ACC112 (cell line): ENCODE data around the gene DLG1.

Experiments used
- H2AFZ ChIP-seq: fragments of 200-600 bp; sonication (generic); one replicate; pipeline ENCODE4 v1.6.0; 2017; ENCODE audit warnings: antibody characterized with exemption, low read length; ENCODE audit not compliant: unreplicated experiment
- H3K27ac ChIP-seq: fragments of 200-600 bp; sonication (generic); 2 replicates; pipeline ENCODE4 v1.5.1; 2014; ENCODE audit warnings: low read depth, mild to moderate bottlenecking, antibody characterized with exemption, low read length, moderate library complexity
- H3K27me3 ChIP-seq: fragments of 200-600 bp; sonication (generic); 2 replicates; pipeline ENCODE4 v1.6.1; 2014; ENCODE audit warnings: mild to moderate bottlenecking, antibody characterized with exemption, low read length, moderate library complexity, mixed read lengths; ENCODE audit not compliant: insufficient read depth
- H3K36me3 ChIP-seq: fragments of 200-600 bp; sonication (generic); 2 replicates; pipeline ENCODE4 v1.6.1; 2016; ENCODE audit warnings: mild to moderate bottlenecking, antibody characterized with exemption, low read length, moderate library complexity, mixed read lengths; ENCODE audit not compliant: insufficient read depth
- H3K4me1 ChIP-seq: fragments of 200-600 bp; sonication (generic); one replicate; pipeline ENCODE4 v1.6.1; 2016; ENCODE audit warnings: low read length, mixed read lengths; ENCODE audit not compliant: insufficient read depth, unreplicated experiment, control insufficient read depth
- H3K4me3 ChIP-seq: fragments of 200-600 bp; sonication (generic); 2 replicates; pipeline ENCODE4 v1.5.1; 2014; ENCODE audit warnings: mild to moderate bottlenecking, low read depth, low read length
- H3K79me2 ChIP-seq: fragments of 200-600 bp; sonication (generic); one replicate; pipeline ENCODE4 v1.6.0; 2016; ENCODE audit warnings: low read length; ENCODE audit not compliant: control insufficient read depth, unreplicated experiment, insufficient read depth

The DLG1 gene

GRCh38 chr3:197317250-197317963 is 19.0 kb upstream of the DLG1 start:
- Histone ChIP-seq H3K79me2 (no peaks in the 10 kb centered on the region), H3K27ac (peak overlapping the region; percentile 43), H3K4me3 (peak overlapping the region; percentile 52), H3K36me3 (no peaks in the 10 kb centered on the region), H3K27me3 (no peaks in the 10 kb centered on the region), H3K4me1 (peaks cover 12% of the 10 kb centered on the region), H2AFZ (peak overlapping the region; percentile 49)

DNA sequence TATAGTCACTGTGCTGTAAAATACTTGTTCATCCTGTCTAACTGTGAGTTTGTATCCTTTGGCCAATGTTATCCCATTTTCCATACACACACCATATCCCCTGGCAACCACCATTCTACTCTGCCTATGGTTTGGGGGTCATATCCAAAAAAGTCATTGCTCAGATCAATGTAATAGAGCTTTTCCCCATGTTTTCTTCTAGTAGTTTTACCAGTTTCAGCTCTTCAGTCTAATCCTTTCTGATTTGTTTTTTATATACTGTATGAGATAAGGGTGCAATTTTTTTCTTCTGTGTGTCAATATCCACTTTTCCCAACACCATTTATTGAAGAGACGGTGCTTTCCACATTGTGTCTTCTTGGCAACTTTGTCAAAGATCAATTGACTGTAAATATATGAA is 14.0 kb upstream of the DLG1 start:
- H3K27me3 ChIP-seq, result no peaks in the 10 kb centered on the region
- H3K4me1 ChIP-seq, result peaks cover 36% of the 10 kb centered on the region
- no peaks in the 10 kb centered on the region for H3K79me2 ChIP-seq
- H2AFZ ChIP-seq, result no peak overlapping the region
- H3K36me3 ChIP-seq, result no peaks in the 10 kb centered on the region
- H3K27ac ChIP-seq, result no peak overlapping the region
- H3K4me3 ChIP-seq, result no peak overlapping the region

- Histone ChIP-seq H3K4me3 (no peak overlapping the region), H3K36me3 (no peaks in the 10 kb centered on the region), H3K27me3 (no peaks in the 10 kb centered on the region), H2AFZ (no peak overlapping the region), H3K4me1 (peaks cover 36% of the 10 kb centered on the region), H3K27ac (peak overlapping the region; percentile 9; the same call in 1 of the 2 replicates), H3K79me2 (no peaks in the 10 kb centered on the region)
These were observed 13.2 kb upstream of the DLG1 start for GRCh38 chr3:197311591-197311990.

- Histone ChIP-seq H3K79me2 (no peaks in the 10 kb centered on the region), H3K36me3 (no peaks in the 10 kb centered on the region), H3K27me3 (no peaks in the 10 kb centered on the region), H3K4me1 (peaks cover 46% of the 10 kb centered on the region), H2AFZ (peak overlapping the region; percentile 25), H3K27ac (peak overlapping the region; percentile 98), H3K4me3 (peak overlapping the region; percentile 63)
These were observed 11.3 kb upstream of the DLG1 start for GRCh38 chr3:197309528-197310361.

DNA sequence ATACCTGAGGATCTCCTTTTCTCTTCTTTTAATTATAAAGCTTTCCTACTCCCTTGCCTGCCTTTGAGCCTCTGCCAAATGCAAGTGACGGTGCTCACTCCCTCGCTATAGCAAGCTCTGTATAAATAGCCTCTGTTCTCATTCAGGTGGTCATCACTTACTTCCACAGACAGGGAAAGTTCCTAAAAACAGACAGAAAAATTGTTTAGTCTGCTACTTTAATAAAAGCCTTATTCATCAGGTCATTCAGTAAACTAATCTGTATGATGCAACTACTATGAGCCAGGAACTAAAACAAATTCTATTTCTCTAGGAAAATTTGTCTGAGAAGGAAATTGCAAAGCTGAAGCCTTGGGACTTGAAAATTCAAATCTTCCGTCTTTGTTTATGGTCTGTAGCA is 10.2 kb upstream of the DLG1 start:
- Histone ChIP-seq H3K27ac (peak overlapping the region; percentile 98), H2AFZ (no peak overlapping the region), H3K4me1 (peaks cover 46% of the 10 kb centered on the region), H3K79me2 (no peaks in the 10 kb centered on the region), H3K4me3 (peak overlapping the region; percentile 63), H3K27me3 (no peaks in the 10 kb centered on the region), H3K36me3 (no peaks in the 10 kb centered on the region)

DNA sequence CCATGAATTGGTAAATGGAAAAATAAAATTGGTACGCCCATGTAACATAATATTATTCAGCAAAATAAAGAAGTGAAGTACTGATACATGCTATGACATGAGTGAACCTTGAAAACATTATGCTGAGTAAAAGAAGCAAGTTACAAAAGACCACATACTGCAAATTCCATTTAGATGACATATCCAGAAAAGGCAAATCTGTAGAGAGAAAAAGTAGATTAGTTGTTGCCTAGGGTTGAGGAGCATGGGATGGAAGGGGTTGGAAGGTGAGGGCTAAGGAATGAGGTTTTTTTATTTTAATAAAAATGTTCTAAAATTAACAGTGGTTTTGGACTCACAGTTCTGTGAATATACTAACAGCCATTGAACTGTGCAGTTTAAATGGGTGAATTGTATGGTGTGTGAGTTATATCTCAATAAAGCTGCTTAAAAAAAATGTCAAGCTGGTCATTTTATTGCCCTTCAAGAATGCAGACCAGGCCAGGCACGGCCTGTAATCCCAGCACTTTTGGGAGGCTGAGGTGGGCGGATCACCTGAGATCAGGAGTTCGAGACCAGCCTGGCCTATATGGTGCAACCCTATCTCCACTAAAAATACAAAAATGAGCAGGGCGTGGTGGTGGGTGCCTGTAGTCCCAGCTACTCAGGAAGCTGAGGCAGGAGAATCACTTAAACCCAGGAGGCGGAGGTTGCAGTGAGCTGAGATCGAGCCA is 8.1 kb upstream of the DLG1 start:
- Histone ChIP-seq H3K4me3 (no peak overlapping the region), H3K36me3 (no peaks in the 10 kb centered on the region), H3K79me2 (no peaks in the 10 kb centered on the region), H3K27ac (peak overlapping the region; percentile 79), H3K4me1 (peaks cover 61% of the 10 kb centered on the region), H2AFZ (peak overlapping the region; percentile 19), H3K27me3 (no peaks in the 10 kb centered on the region)

- H2AFZ ChIP-seq, result peak overlapping the region; percentile 19
- peak overlapping the region; percentile 79 for H3K27ac ChIP-seq
- peaks cover 54% of the 10 kb centered on the region for H3K4me1 ChIP-seq
- no peaks in the 10 kb centered on the region for H3K79me2 ChIP-seq
- H3K4me3 ChIP-seq, result no peak overlapping the region
- H3K27me3 ChIP-seq, result no peaks in the 10 kb centered on the region
- no peaks in the 10 kb centered on the region for H3K36me3 ChIP-seq
These were observed 7.4 kb upstream of the DLG1 start for GRCh38 chr3:197305854-197306253.

- Histone ChIP-seq H3K27ac (peak overlapping the region; percentile 69; the same call in 1 of the 2 replicates), H3K4me3 (no peak overlapping the region), H3K36me3 (no peaks in the 10 kb centered on the region), H3K4me1 (peaks cover 41% of the 10 kb centered on the region), H3K27me3 (no peaks in the 10 kb centered on the region), H3K79me2 (no peaks in the 10 kb centered on the region), H2AFZ (no peak overlapping the region)
These were observed 5.0 kb upstream of the DLG1 start for GRCh38 chr3:197303452-197303851.

DNA sequence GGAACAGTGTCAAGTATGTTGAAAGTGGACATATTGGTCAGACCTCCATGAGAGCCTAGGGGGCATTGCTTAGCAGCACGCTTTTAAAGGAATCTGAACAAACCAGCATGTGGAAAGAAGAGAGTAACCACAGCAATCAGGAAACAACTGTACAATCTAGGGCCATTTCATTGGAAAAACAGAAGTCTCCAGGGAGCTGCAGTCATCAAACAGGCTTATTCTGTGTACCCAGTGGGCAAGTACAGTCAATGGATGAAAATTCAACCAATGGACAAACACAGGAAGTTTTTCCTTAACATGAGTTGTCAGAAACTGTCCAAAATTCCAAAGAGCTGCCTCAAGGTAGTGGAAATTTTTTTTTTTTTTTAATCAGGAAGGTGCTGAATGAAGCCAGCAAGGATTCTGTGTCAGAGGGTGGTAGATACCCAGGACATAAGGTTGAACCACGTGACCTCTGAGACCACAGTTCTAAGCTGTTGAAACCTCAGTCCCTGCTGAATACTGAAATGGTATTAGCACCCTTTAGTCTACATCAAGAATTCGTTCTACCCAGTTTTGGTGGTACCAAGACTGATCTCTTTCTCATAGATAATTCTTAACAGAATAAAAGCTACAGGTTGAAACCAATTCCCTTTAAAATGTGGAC is 4.4 kb upstream of the DLG1 start:
- H2AFZ ChIP-seq, result peak overlapping the region; percentile 38
- H3K4me3 ChIP-seq, result no peak overlapping the region
- no peaks in the 10 kb centered on the region for H3K36me3 ChIP-seq
- no peaks in the 10 kb centered on the region for H3K27me3 ChIP-seq
- peaks cover under 1% of the 10 kb centered on the region for H3K79me2 ChIP-seq
- H3K4me1 ChIP-seq, result peaks cover 38% of the 10 kb centered on the region
- H3K27ac ChIP-seq, result peak overlapping the region; percentile 69

- Histone ChIP-seq H3K27me3 (no peaks in the 10 kb centered on the region), H3K27ac (peak overlapping the region; percentile 69; the same call in 1 of the 2 replicates), H3K79me2 (peaks cover 8% of the 10 kb centered on the region), H3K36me3 (no peaks in the 10 kb centered on the region), H3K4me1 (peaks cover 35% of the 10 kb centered on the region), H3K4me3 (no peak overlapping the region), H2AFZ (no peak overlapping the region)
These were observed 3.6 kb upstream of the DLG1 start for GRCh38 chr3:197302033-197302432.
